Stimulated activated CD4-positive, alpha-beta T cell treated with anti-CD3 and anti-CD28 coated beads, Interleukin-15, amount 100 ng/mL, for 24 hours (primary cell): ENCODE results near the gene VSIG10.
"Not testable (repeated sequence)": the region's sequence is repeated elsewhere in the genome, so short reads cannot be mapped to it uniquely, and the experiment has no call there.

Source experiments
- DNase-seq: peaks from one replicate; pipeline ENCODE4 v3.0.0-alpha.2; 2020

The VSIG10 gene

GRCh38 chr12:118103601-118104382 is at the start of gene VSIG10:
TSS of gene VSIG10 (minus strand) at chr12:118104011. CDS start at chr12:118103671, 340 bp downstream.
- DNase-seq = peak; percentile 53

- no peak for DNase-seq
These were observed 47.9 kb upstream of the VSIG10 start for GRCh38 chr12:118151755-118152154.

GRCh38 chr12:118150625-118151024 is 46.8 kb upstream of the VSIG10 start:
- no peak for DNase-seq

GRCh38 chr12:118148287-118148686 is 44.5 kb upstream of the VSIG10 start:
- DNase-seq = no peak

- no peak for DNase-seq
These were observed 42.0 kb upstream of the VSIG10 start for GRCh38 chr12:118145798-118146156.

- no peak for DNase-seq
These were observed 41.4 kb upstream of the VSIG10 start for GRCh38 chr12:118145113-118145797.

GRCh38 chr12:118144499-118144898 is 40.7 kb upstream of the VSIG10 start:
- DNase-seq = no peak

- DNase-seq = no peak
These were observed 37.0 kb upstream of the VSIG10 start for GRCh38 chr12:118140825-118141224.

GRCh38 chr12:118137148-118137678 is 33.4 kb upstream of the VSIG10 start:
- no peak for DNase-seq

GRCh38 chr12:118136559-118137003 is 32.8 kb upstream of the VSIG10 start:
- peak; percentile 67 for DNase-seq

GRCh38 chr12:118135788-118136558 is 32.2 kb upstream of the VSIG10 start, which contains the start of gene PEBP1:
TSS of gene PEBP1 (plus strand) at chr12:118136124. CDS start at chr12:118136210, 86 bp downstream.
- DNase-seq = peak; percentile 97

GRCh38 chr12:118129436-118129835 is 25.6 kb upstream of the VSIG10 start:
- not testable (repeated sequence) for DNase-seq

- DNase-seq = no peak
These were observed 24.1 kb upstream of the VSIG10 start for GRCh38 chr12:118127867-118128266.

- no peak for DNase-seq
These were observed 22.4 kb upstream of the VSIG10 start for GRCh38 chr12:118126119-118126757.

GRCh38 chr12:118125743-118126118 is 21.9 kb upstream of the VSIG10 start:
- DNase-seq = no peak

- DNase-seq = no peak
These were observed 20.6 kb upstream of the VSIG10 start for GRCh38 chr12:118124333-118124874.

- no peak for DNase-seq
These were observed 18.5 kb upstream of the VSIG10 start for GRCh38 chr12:118122264-118122663.

GRCh38 chr12:118120579-118121363 is 17.0 kb upstream of the VSIG10 start:
- DNase-seq = peak; percentile 78

GRCh38 chr12:118119449-118119879 is 15.7 kb upstream of the VSIG10 start:
- no peak for DNase-seq

GRCh38 chr12:118109088-118109487 is 5.3 kb upstream of the VSIG10 start:
- DNase-seq = no peak

- no peak for DNase-seq
These were observed 3.9 kb upstream of the VSIG10 start for GRCh38 chr12:118107694-118108093.
